CD1c-positive myeloid dendritic cell (primary cell): ENCODE results near the gene BATF2.
A peak's percentile ranks its signal among the peaks of the same experiment; 100 is the strongest.

Experiments used
- DNase-seq: peaks from one replicate; pipeline ENCODE4 v3.0.0-alpha.2; 2016; ENCODE audit errors: extremely low spot score

Gene BATF2

DNA sequence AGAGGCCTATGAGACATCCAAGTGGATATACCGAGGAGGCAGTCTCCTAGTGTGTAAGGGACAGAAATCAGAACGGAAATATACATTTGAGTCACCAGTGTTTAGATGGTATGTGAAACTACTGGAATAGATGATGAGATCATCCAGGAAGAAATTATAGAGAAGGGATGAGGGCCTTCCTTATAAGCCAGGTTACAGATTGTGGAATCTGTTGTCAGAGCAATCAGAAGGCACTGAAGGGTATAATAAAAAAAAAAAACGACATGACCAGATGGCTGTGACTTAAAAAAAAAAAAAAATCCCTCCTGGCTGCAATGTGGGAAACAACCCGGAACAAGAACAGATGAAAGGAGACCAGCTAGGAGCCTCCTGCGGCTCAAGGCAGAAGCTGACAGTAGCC, 27.6 kb downstream of the BATF2 start:
- no peak for DNase-seq

DNA sequence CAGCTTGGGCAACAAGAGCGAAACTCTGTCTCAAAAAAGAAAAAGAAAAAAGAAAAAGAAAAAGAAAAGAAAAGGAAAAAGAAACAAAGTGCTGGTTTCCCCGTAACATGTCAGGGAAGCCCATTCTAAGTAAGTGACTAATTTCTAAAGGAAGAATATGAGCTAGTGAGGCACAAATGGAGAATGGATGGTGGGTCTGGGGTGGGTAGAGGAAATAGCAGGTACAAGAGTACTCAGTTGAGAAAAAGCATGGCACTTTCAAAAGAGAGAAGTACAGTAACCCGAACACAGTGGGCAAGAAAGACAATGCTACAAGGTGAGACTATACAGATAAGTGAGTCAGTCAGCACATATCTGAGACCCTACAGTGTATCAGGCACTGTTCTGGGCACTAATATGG, 29.4 kb downstream of the BATF2 start:
- DNase-seq = no peak

GRCh38 chr11:64963072-64963631, 33.6 kb downstream of the BATF2 start:
- DNase-seq = no peak

- DNase-seq = no peak
Observed at GRCh38 chr11:64960719-64961118, 36.1 kb downstream of the BATF2 start.

GRCh38 chr11:64959498-64959897, 37.3 kb downstream of the BATF2 start:
- no peak for DNase-seq

GRCh38 chr11:64954201-64954600, 42.6 kb downstream of the BATF2 start:
- DNase-seq = no peak

- DNase-seq = no peak
Observed at GRCh38 chr11:64951529-64951928, 45.2 kb downstream of the BATF2 start.

- DNase-seq = peak; percentile 35
Observed at GRCh38 chr11:64947208-64947814, 49.5 kb downstream of the BATF2 start.
